Astrocyte of the spinal cord (primary cell): ENCODE measurements around the gene RNLS.
"Not testable (repeated sequence)": the region's sequence is repeated elsewhere in the genome, so short reads cannot be mapped to it uniquely, and the experiment has no call there.

Experiments used
- DNase-seq: peaks from one replicate; pipeline ENCODE4 v3.0.0; 2011; ENCODE audit warnings: low read depth, low spot score
- H3K4me3 ChIP-seq: 2 replicates; pipeline ENCODE4 v1.5.1; 2011; ENCODE audit warnings: low read depth, mild to moderate bottlenecking, low read length, moderate library complexity
- in situ Hi-C: cut with HindIII; loops from 2 replicates; pipeline ENCODE4 v1.10.0; 2017; ENCODE audit warnings: low sequenced_read_pairs
- TF ChIP-seq, protein P1 (sequence below): IDR thresholded peaks from 2 replicates; pipeline ENCODE4 v1.5.1; 2012; ENCODE audit warnings: low read depth, mild to moderate bottlenecking, low read length, inconsistent platforms

The RNLS gene

DNA sequence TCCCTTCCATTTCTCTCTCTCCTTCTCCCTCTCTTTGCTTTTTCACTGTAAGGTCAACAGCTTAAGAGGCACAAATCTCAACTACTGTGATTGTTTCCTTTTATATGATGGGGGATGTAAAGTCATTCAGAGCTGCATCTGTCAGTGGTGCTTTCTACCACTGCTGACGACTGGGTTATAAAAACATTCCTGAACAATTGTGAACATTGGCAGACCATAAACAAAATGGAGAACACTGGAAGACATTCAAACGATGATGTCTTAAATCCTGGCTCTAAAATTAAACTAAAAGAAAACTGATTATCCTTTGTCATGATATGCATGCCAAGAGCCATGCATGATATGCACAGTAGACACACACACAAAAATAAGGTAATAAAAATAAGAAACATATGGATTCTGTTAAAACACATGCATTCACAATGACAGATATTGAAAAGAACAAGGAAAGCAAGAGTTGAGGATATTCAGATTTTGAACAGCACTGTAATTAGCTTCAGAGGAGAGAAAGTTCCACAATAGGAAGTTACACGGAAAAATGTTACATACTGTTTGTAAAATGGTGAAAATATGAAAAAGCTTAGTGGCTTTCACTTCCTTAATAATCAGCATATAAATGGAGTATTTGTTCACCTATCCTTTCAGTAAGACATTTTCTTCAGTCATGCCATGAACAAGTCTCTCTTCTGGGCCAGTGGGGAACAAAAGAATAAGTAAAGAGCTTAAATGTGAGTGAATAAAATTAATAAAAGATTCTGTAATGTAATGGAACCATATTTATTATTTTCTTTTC lies 89.2 kb downstream of the RNLS start:
- no peak overlapping the region for H3K4me3 ChIP-seq
- TF ChIP-seq, protein P1, sequence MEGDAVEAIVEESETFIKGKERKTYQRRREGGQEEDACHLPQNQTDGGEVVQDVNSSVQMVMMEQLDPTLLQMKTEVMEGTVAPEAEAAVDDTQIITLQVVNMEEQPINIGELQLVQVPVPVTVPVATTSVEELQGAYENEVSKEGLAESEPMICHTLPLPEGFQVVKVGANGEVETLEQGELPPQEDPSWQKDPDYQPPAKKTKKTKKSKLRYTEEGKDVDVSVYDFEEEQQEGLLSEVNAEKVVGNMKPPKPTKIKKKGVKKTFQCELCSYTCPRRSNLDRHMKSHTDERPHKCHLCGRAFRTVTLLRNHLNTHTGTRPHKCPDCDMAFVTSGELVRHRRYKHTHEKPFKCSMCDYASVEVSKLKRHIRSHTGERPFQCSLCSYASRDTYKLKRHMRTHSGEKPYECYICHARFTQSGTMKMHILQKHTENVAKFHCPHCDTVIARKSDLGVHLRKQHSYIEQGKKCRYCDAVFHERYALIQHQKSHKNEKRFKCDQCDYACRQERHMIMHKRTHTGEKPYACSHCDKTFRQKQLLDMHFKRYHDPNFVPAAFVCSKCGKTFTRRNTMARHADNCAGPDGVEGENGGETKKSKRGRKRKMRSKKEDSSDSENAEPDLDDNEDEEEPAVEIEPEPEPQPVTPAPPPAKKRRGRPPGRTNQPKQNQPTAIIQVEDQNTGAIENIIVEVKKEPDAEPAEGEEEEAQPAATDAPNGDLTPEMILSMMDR, result no peak
- in situ Hi-C loops, result no loop called here
- DNase-seq, result peak; percentile 78

DNA sequence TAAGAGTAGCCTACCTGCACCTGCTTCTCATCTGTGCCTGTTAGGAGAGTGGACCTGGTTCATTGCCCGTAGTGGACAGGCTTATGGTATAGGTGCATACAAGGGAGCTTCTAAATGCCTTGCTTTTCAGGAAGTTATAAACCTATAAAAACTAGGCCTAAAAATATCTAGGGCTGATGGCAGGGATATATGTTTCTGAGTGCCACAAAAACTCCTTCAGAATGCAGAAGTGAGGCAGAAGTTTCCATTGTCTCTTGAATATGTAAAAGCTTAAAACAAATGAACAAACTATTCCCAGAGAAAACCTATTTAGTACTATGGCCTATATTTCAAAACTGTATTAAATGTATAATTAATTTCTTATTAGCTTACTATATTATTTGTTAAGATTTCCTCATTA lies 91.8 kb downstream of the RNLS start:
- no peak for DNase-seq
- TF ChIP-seq, protein P1, result no peak
- H3K4me3 ChIP-seq, result no peak overlapping the region
- in situ Hi-C loops, result no loop called here

DNA sequence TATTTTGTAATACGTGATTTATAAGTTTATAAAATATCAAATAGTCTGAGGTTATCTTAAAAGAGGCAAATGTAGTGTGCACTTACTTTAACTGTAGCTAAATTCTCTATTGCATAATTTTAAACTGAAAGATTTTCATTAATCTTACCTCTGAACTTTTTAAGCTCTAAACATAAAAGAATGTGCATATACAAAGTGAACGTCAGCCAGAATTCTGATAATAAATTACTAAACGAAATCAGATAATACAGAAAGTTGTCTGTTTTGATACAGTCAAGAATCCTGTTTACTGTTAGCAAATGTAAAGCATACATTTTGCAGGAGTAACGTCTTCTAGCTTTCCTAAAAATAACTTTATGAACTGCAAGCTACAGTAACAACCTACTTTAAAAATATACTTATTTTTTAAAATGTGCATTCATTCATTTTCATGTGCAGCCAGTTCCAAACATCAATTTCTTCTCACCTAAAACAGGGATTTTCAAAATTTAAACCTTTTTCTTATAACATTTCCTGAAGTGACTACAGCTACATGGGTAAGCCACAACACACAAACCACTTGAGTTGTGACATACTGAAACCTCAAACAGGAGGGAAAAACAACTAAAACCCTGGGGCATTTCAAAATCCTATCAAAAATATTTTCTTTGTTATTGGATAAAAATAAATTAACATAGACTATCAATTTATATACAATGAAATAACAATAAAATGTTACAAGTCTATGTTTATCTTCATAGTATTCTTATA lies 92.7 kb downstream of the RNLS start:
- no peak overlapping the region for H3K4me3 ChIP-seq
- DNase-seq, result no peak
- in situ Hi-C loops, result no loop called here
- TF ChIP-seq, protein P1, result no peak

DNA sequence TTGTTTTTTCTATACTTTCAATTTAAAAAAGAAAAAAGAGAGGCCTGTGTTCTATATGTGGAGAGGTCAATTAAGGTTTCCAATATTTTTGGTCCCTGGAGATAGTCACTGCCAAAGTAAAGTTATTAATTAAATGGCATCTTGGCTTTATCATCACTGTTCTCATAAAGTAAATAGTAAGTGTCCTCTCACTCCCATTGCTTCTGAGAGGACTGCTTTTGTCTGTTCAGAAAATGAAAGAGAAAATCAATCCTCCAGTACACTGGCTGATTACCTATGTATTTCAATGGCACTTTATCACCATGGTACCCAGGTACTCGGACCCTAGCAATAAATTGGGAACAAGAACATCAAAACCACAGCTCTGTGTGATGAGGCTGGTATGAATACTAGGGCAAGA lies 94.0 kb downstream of the RNLS start:
- TF ChIP-seq, protein P1, result no peak
- in situ Hi-C loops, result no loop called here
- H3K4me3 ChIP-seq, result no peak overlapping the region

DNA sequence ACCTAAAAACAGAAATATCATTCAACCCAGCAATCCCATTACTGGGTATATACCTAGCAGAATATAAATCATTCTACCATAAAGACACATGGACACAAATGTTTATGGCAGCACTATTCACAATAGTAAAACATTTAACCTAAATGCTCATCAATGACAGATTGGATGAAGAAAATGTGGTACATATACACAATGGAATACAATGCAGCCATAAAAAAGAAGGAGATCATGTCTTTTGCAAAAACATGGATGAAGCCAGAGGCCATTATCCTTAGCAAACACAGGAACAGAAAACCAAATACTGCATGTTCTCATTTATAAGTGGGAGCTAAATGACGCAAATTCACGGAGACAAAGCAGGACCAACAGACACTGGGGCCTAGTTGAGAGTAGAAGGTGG lies 96.3 kb downstream of the RNLS start:
- DNase-seq, H3K4me3 ChIP-seq, in situ Hi-C loops: not testable (repeated sequence)

More for the DNA sequence above, 94.0 kb downstream of the RNLS start:
- no peak for DNase-seq

DNA sequence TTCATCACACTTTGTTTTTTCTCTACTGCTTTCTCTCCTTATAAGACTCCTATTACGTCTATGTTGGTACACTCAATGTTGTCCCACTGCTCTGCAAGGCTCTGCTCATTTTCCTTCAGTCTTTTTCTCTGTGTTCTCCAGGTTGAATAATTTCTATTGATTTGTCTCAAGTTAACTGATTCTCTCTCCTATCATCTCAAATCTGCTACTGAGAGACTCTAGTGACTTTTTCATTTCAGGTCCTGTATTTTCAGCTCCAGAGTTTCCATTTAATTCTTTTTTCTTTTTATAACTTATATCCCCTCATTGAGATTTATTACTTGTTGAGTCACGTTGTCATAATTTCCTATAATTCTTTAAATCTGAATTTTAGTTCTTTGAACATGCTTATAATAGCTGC lies 100.9 kb downstream of the RNLS start:
- in situ Hi-C loops, result no loop called here
- DNase-seq, result no peak

DNA sequence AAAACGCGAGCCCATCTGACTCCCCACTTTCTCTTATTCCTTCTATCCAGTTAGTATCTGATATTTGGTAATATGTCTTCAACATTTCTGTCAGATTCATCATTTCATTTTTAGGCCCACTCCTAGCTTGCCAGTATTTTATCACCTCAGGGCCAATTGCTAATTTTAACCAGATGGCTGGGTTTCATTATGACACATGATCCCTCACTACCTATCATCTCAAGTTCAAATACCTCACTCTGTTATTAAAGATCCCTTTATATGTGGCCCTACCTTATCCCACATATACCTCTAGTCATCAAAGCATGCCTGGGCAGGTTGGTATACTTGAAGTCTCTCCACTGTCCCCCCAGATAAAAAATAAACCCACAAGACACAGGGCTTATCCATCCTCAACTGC lies 104.9 kb downstream of the RNLS start:
- DNase-seq, result no peak
- in situ Hi-C loops, result no loop called here
- no peak overlapping the region for H3K4me3 ChIP-seq
- TF ChIP-seq, protein P1, result no peak

More for the DNA sequence above, 100.9 kb downstream of the RNLS start:
- no peak overlapping the region for H3K4me3 ChIP-seq
- TF ChIP-seq, protein P1, result no peak
